Liver (tissue), 9 donors: ENCODE data around the gene C3orf22. TPM values are rescaled to one million over a fixed set of nuclear protein-coding genes. Genes with fewer than 3 reads are reported as not detected.

ENCODE experiments used
- DNase-seq: peaks from one replicate; pipeline ENCODE4 v3.0.0-alpha.2; 2017; ENCODE audit warnings: low spot score
- H3K27ac ChIP-seq, 2 donors: one replicate each; pipeline ENCODE4 v1.7.0; 2013; ENCODE audit warnings: inconsistent platforms in 2 of 2, low read length in 2 of 2, control low read depth in 1 of 2, low read depth in 1 of 2, mild to moderate bottlenecking in 1 of 2
- H3K27me3 ChIP-seq, 4 donors: one replicate each; pipeline versions ENCODE4 v1.6.1 to v1.7.0; 2013; ENCODE audit warnings: low read length in 3 of 4, inconsistent platforms in 1 of 4, mild to moderate bottlenecking in 1 of 4, moderate library complexity in 1 of 4; ENCODE audit not compliant: control insufficient read depth in 4 of 4, insufficient read depth in 4 of 4
- H3K36me3 ChIP-seq, 4 donors: one replicate each; pipeline versions ENCODE4 v1.6.1 to v1.7.0; 2013; ENCODE audit warnings: low read length in 3 of 4, mild to moderate bottlenecking in 3 of 4, low read depth in 1 of 4, moderate library complexity in 1 of 4; ENCODE audit not compliant: control insufficient read depth in 4 of 4, insufficient read depth in 3 of 4
- H3K4me1 ChIP-seq, 4 donors: one replicate each; pipeline versions ENCODE4 v1.6.1 to v1.7.0; 2013; ENCODE audit warnings: low read length in 3 of 4, mild to moderate bottlenecking in 3 of 4, moderate library complexity in 1 of 4; ENCODE audit not compliant: control insufficient read depth in 4 of 4, insufficient read depth in 4 of 4
- H3K4me3 ChIP-seq, 3 donors: one replicate each; pipeline versions ENCODE4 v1.6.1 to v1.7.0; 2013; ENCODE audit warnings: low read length in 3 of 3, control low read depth in 1 of 3, low read depth in 1 of 3, mild to moderate bottlenecking in 1 of 3
- H3K9ac ChIP-seq, 2 donors: one replicate each; pipeline ENCODE4 v1.7.0; 2013; ENCODE audit warnings: low read length in 2 of 2, mild to moderate bottlenecking in 2 of 2, moderate library complexity in 2 of 2, control low read depth in 1 of 2, low read depth in 1 of 2
- H3K9me3 ChIP-seq, 4 donors: one replicate each; pipeline versions ENCODE4 v1.6.1 to v1.7.0; 2013; ENCODE audit warnings: low read length in 3 of 4; ENCODE audit not compliant: control insufficient read depth in 4 of 4
- CTCF ChIP-seq: fragments of 150-350 bp; IDR thresholded peaks from 2 replicates; pipeline ENCODE4 v1.5.1; 2017; ENCODE audit warnings: improper control_type of control experiment, low read depth, low read length; ENCODE audit not compliant: missing input control
- EGR1 ChIP-seq, 2 donors: IDR thresholded peaks; 2 replicates each; pipeline ENCODE4 v1.6.1; 2016 to 2018; ENCODE audit warnings: antibody characterized with exemption in 2 of 2, low read depth in 2 of 2
- FOXA1 ChIP-seq: IDR thresholded peaks from 2 replicates; pipeline ENCODE4 v1.6.1; 2016; ENCODE audit warnings: antibody characterized with exemption
- FOXA2 ChIP-seq: IDR thresholded peaks from 2 replicates; pipeline ENCODE4 v1.6.1; 2016; ENCODE audit warnings: antibody characterized with exemption
- GABPA ChIP-seq, 2 donors: IDR thresholded peaks in 1 of 2; conservative IDR thresholded peaks in 1 of 2; 2 replicates each; pipeline ENCODE4 v1.6.1; 2016; ENCODE audit warnings: antibody characterized with exemption in 2 of 2, mild to moderate bottlenecking in 1 of 2, moderate library complexity in 1 of 2
- HNF4G ChIP-seq: IDR thresholded peaks from 2 replicates; pipeline ENCODE4 v1.6.1; 2016; ENCODE audit warnings: antibody characterized with exemption
- JUND ChIP-seq, 2 donors: IDR thresholded peaks; 2 replicates each; pipeline ENCODE4 v1.6.1; 2016; ENCODE audit warnings: antibody characterized with exemption in 2 of 2
- MAX ChIP-seq: IDR thresholded peaks from 2 replicates; pipeline ENCODE4 v1.6.1; 2016; ENCODE audit warnings: antibody characterized with exemption
- NR2F2 ChIP-seq: IDR thresholded peaks from 2 replicates; pipeline ENCODE4 v1.6.1; 2016; ENCODE audit warnings: antibody characterized with exemption
- RAD21 ChIP-seq, 2 donors: IDR thresholded peaks; 2 replicates each; pipeline ENCODE4 v1.6.1; 2016; ENCODE audit warnings: antibody characterized with exemption in 2 of 2, mild to moderate bottlenecking in 2 of 2
- RXRA ChIP-seq, 2 donors: IDR thresholded peaks; 2 replicates each; pipeline ENCODE4 v1.6.1; 2017 to 2018; ENCODE audit warnings: antibody characterized with exemption in 2 of 2, mild to moderate bottlenecking in 1 of 2
- SP1 ChIP-seq: IDR thresholded peaks from 2 replicates; pipeline ENCODE4 v1.6.1; 2018; ENCODE audit warnings: antibody characterized with exemption, mild to moderate bottlenecking
- TAF1 ChIP-seq: conservative IDR thresholded peaks from 2 replicates; pipeline ENCODE4 v1.6.1; 2016; ENCODE audit warnings: antibody characterized with exemption, mild to moderate bottlenecking
- YY1 ChIP-seq: IDR thresholded peaks from 2 replicates; pipeline ENCODE4 v1.6.1; 2016; ENCODE audit warnings: antibody characterized with exemption, mild to moderate bottlenecking
- WGBS: extraction: QIAGEN DNeasy Blood & Tissue Kit; methylation state at CpG from one replicate; pipeline ENCODE4 v1.1.7; 2013; 5-methylcytosine and 5-hydroxymethylcytosine counted together
- polyA plus RNA-seq, 2 donors: library from polyadenylated mRNA; stranded (reverse) in 1 of 2; unstranded in 1 of 2; fragments of 200-250 nt in 1 of 2; fragments of >200 nt in 1 of 2; fragmentation: Nextera tagmentation in 1 of 2; extraction: Ambion mirVana in 1 of 2; gene quantifications; one replicate each; pipeline versions ENCODE4 v1.2.1 to v1.2.3, GENCODE V29; 2013 to 2015
- total RNA-seq, 2 donors: library from RNA; depleted of rRNA; stranded (reverse); fragments of >200 nt; gene quantifications; one replicate each; pipeline ENCODE4 v1.2.3, GENCODE V29; 2014
- TF ChIP-seq, protein P1 (sequence below): IDR thresholded peaks from 2 replicates; pipeline ENCODE4 v1.6.1; 2016; ENCODE audit warnings: antibody characterized with exemption
- TF ChIP-seq, protein P2 (sequence below): IDR thresholded peaks from 2 replicates; pipeline ENCODE4 v1.6.1; 2016; ENCODE audit warnings: antibody characterized with exemption
- donor health status: healthy.
- donor health status: healthy.
- donor health status: healthy.
- donor health status: healthy.
- donor health status: healthy.

C3orf22 gene, protein sequence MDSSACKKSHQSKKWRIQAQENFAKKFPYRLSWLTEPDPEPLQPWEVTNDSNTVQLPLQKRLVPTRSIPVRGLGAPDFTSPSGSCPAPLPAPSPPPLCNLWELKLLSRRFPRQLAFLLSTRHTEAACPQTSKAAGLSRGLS
- total RNA-seq = not detected
- not detected for polyA plus RNA-seq

DNA sequence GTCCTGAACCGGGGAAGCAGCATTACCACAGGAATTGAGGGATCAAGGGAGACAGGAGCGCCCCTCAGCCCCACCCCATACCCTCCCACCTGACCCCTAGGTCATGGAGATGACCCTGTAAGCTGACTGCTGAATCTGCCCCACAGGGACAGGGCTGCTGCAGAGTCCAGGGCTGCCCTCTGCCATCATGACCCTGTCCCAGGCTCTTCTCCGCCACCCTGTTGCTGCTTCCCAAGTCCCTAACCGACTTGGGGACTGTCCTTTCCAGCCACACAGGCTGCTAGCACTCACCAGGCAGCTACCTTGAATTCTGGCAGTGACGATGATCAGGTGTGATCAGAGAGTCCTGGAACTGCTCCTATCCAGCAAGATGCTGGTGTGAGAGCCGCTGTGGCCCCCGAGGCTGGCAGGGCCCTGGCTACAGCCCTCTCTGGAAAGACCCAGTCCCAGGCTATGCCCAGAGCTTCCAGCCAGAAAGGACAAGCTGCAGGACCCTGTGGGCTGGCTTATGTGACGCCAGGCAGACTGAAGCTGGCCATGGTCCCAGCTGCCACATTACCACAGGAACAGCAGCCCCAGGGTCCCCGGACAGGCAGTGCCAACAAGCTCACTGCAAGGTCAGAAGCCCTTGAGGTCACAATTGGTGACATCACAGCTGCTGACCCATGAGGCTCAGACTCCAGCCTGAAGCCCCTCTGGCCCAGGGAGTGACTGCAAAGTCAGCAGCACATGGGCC lies at the start of gene C3orf22:
Gene C3orf22 (minus strand): TSS at position 597 of the 736 bp plus-strand sequence. CDS start 5,542 bp downstream, outside the sequence.
- DNase-seq = no peak
- no peaks in the 10 kb centered on the region for H3K27me3 ChIP-seq
- no peaks in the 10 kb centered on the region for H3K36me3 ChIP-seq
- WGBS = 83% methylated on average over 9 of the region's 9 CpGs
- TF ChIP-seq EGR1 (IDR thresholded peaks at IDR 0.05; ENCODE audit: low read depth in 2 of 2) (no peak), SP1 (no peak), FOXA2 (no peak), NR2F2 (no peak), JUND (IDR thresholded peaks at IDR 0.05) (no peak), RXRA (IDR thresholded peaks at IDR 0.05) (no peak), FOXA1 (no peak), CTCF (no peak), TAF1 (no peak), GABPA (IDR thresholded peaks at IDR 0.05 in 1 of 2, conservative IDR thresholded peaks at IDR 0.05 in 1 of 2) (no peak), RAD21 (IDR thresholded peaks at IDR 0.05) (no peak), MAX (no peak), YY1 (no peak)
- TF ChIP-seq, protein P1, sequence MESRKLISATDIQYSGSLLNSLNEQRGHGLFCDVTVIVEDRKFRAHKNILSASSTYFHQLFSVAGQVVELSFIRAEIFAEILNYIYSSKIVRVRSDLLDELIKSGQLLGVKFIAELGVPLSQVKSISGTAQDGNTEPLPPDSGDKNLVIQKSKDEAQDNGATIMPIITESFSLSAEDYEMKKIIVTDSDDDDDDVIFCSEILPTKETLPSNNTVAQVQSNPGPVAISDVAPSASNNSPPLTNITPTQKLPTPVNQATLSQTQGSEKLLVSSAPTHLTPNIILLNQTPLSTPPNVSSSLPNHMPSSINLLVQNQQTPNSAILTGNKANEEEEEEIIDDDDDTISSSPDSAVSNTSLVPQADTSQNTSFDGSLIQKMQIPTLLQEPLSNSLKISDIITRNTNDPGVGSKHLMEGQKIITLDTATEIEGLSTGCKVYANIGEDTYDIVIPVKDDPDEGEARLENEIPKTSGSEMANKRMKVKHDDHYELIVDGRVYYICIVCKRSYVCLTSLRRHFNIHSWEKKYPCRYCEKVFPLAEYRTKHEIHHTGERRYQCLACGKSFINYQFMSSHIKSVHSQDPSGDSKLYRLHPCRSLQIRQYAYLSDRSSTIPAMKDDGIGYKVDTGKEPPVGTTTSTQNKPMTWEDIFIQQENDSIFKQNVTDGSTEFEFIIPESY = no peak
- TF ChIP-seq, protein P2, sequence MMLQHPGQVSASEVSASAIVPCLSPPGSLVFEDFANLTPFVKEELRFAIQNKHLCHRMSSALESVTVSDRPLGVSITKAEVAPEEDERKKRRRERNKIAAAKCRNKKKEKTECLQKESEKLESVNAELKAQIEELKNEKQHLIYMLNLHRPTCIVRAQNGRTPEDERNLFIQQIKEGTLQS = no peak
- H3K9ac ChIP-seq = no peak within 1 kb of the TSS
- H3K4me3 ChIP-seq = no peak within 1 kb of the TSS
- no peak within 1 kb of the TSS for H3K27ac ChIP-seq
- no peaks in the 10 kb centered on the region for H3K9me3 ChIP-seq
- H3K4me1 ChIP-seq = no peaks in the 10 kb centered on the region

DNA sequence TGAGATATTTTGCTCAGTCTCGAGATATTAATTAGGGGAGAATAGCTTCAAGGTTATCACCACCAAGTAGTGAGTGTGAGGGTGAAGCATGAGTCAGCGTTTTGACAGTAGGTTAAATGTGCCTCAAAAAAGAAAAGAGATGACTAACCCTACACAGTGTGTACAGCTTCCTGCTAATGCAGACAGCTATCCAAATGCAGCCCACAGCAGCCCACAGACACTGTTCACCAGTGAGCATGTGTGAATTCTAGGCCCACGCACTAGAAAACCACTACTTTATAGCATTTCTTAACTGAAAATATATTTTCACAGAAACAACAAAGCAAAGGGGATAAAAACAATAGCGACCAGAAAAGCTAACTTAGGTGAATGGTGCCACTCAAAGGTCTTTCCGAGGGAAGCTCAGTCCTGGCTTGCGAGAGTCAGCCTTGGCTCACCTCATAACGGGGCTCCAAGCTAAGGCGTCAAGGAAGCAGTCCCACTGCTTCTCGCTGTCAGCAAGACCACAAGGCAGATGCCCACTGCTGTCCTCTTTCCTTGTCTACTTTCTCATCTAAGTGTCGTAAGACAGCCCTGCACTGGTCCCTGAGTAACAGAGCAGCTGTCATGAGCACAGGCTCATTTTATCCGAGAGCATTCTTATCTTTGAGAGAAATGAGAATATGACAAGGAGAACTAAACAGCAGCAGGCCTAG lies 48.6 kb upstream of the C3orf22 start:
- H3K36me3 ChIP-seq = peaks cover 4 to 42% (median 31%) of the 10 kb centered on the region in 4 donors
- H3K27me3 ChIP-seq = no peaks in the 10 kb centered on the region
- no peaks in the 10 kb centered on the region for H3K4me1 ChIP-seq
- DNase-seq = no peak
- H3K9ac ChIP-seq = no peak overlapping the region
- H3K4me3 ChIP-seq = no peak overlapping the region
- no peak overlapping the region for H3K27ac ChIP-seq
- no peaks in the 10 kb centered on the region for H3K9me3 ChIP-seq
- WGBS = 89% methylated on average over 11 of the region's 11 CpGs
- no peak for TF ChIP-seq CTCF
- TF ChIP-seq RAD21 (IDR thresholded peaks at IDR 0.05) = no peak
- no peak for TF ChIP-seq NR2F2
- no peak for TF ChIP-seq YY1
- no peak for TF ChIP-seq GABPA (IDR thresholded peaks at IDR 0.05 in 1 of 2, conservative IDR thresholded peaks at IDR 0.05 in 1 of 2)
- TF ChIP-seq HNF4G = no peak
- no peak for TF ChIP-seq FOXA2
- TF ChIP-seq SP1 = no peak
- TF ChIP-seq FOXA1 = no peak
- TF ChIP-seq TAF1 = no peak
- TF ChIP-seq JUND (IDR thresholded peaks at IDR 0.05) = no peak
- TF ChIP-seq, protein P2 = no peak
- TF ChIP-seq EGR1 (IDR thresholded peaks at IDR 0.05; ENCODE audit: low read depth in 2 of 2) = no peak
- TF ChIP-seq RXRA (IDR thresholded peaks at IDR 0.05) = no peak
- TF ChIP-seq, protein P1 = no peak
